A673 (cell line): ENCODE measurements around the gene PRMT5.

Source experiments
- EZH2 ChIP-seq: fragments of 200-600 bp; sonication (generic); IDR thresholded peaks from 2 replicates; pipeline ENCODE4 v1.6.1; 2017; ENCODE audit warnings: borderline replicate concordance, low read depth, mild to moderate bottlenecking, mixed read lengths, antibody characterized with exemption, low read length; ENCODE audit not compliant: poor library complexity, severe bottlenecking
- TF ChIP-seq, protein P1 (sequence below): fragments of 300-800, 200-600 bp; sonication (generic); conservative IDR thresholded peaks from 2 replicates; pipeline ENCODE4 v1.5.1; 2017; ENCODE audit warnings: low read depth, mild to moderate bottlenecking, antibody characterized with exemption, low read length, moderate library complexity, mixed read lengths

GRCh38 chr14:22923746-22924145 lies 5.4 kb downstream of the PRMT5 start:
- TF ChIP-seq, protein P1, sequence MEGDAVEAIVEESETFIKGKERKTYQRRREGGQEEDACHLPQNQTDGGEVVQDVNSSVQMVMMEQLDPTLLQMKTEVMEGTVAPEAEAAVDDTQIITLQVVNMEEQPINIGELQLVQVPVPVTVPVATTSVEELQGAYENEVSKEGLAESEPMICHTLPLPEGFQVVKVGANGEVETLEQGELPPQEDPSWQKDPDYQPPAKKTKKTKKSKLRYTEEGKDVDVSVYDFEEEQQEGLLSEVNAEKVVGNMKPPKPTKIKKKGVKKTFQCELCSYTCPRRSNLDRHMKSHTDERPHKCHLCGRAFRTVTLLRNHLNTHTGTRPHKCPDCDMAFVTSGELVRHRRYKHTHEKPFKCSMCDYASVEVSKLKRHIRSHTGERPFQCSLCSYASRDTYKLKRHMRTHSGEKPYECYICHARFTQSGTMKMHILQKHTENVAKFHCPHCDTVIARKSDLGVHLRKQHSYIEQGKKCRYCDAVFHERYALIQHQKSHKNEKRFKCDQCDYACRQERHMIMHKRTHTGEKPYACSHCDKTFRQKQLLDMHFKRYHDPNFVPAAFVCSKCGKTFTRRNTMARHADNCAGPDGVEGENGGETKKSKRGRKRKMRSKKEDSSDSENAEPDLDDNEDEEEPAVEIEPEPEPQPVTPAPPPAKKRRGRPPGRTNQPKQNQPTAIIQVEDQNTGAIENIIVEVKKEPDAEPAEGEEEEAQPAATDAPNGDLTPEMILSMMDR, result no peak
- TF ChIP-seq EZH2, result no peak
